ENCODE results near the gene PANX1. TPM values are rescaled to one million over a fixed set of nuclear protein-coding genes. Genes with fewer than 3 reads are reported as not detected.

PANX1 gene
- 28.9 and 40.8 TPM in 2 replicates for total RNA-seq (2014; rRNA removed; shearing (Covaris generic))
- 8.3 and 9.5 TPM in 2 replicates for polyA plus RNA-seq (2016; fragmentation: Nextera tagmentation; extraction: Ambion mirVana)
- long read RNA-seq, transcript PANX1-201 (5 exons, 2,769 nt), result major isoform, 9 of 11 reads
- long read RNA-seq, partial matches to known transcripts, result 1 of 11 reads
- long read RNA-seq, other reads (novel, unspliced or antisense), result 1 of 11 reads

GRCh38 chr11:94128746-94129511 is at the start of gene PANX1:
TSS of gene PANX1 (plus strand) at chr11:94128841. CDS start at chr11:94129313, 472 bp downstream.
- Histone ChIP-seq H3K27ac (ENCODE audit: low read depth) (peak within 1 kb of the TSS; percentile 95), H3K36me3 (ENCODE audit: insufficient read depth) (no peaks in the 10 kb centered on the region), H4K20me1 (replicated peaks; ENCODE audit: insufficient read depth) (peaks cover 38% of the 10 kb centered on the region), H2AFZ (peak within 1 kb of the TSS; percentile 78; the same call in 1 of the 2 replicates), H3K79me2 (replicated peaks; ENCODE audit: insufficient read depth) (peaks cover 73% of the 10 kb centered on the region), H3K9me2 (ENCODE audit: insufficient read depth) (peaks cover 10% of the 10 kb centered on the region; the same call in 1 of the 2 replicates), H3K4me3 (peak within 1 kb of the TSS; percentile 91), H3K4me1 (ENCODE audit: insufficient read depth) (peaks cover 49% of the 10 kb centered on the region), H3F3A (replicated peaks; ENCODE audit: low read depth) (0 out of 2 replicates have a peak, but pooled peaks cover 4% of the 10 kb centered on the region), H3K4me2 (peak within 1 kb of the TSS; percentile 100), H3K27me3 (ENCODE audit: insufficient read depth) (no peaks in the 10 kb centered on the region)
- TF ChIP-seq ZNF462 (CRISPR knock-in tag; IDR thresholded peaks at IDR 0.05) (no peak), ETS1 (IDR thresholded peaks at IDR 0.05) (peak; percentile 44; the same call in 1 of the 2 replicates), POLR2AphosphoS5 (IDR thresholded peaks at IDR 0.05; ENCODE audit: low read depth) (peak; percentile 79), CREB1 (CRISPR knock-in tag; IDR thresholded peaks at IDR 0.05; ENCODE audit: low read depth) (peak; percentile 78)
- ATAC-seq (peak; percentile 83), DNase-seq (ENCODE audit: low spot score) (peak; percentile 93)
- H3K27ac Mint-ChIP-seq, result peak within 1 kb of the TSS; percentile 98
- H3K4me3 Mint-ChIP-seq, result no peak within 1 kb of the TSS; the same call in 2 of the 3 replicates
- H3K9me3 Mint-ChIP-seq, result peaks cover 17% of the 10 kb centered on the region; the same call in 2 of the 3 replicates
- H3K4me1 Mint-ChIP-seq, result peaks cover 29% of the 10 kb centered on the region
- H3K27me3 Mint-ChIP-seq (ENCODE audit: insufficient read depth, low read depth, poor library complexity), result peaks cover 12% of the 10 kb centered on the region
- H3K36me3 Mint-ChIP-seq (ENCODE audit: low read depth), result peaks cover 23% of the 10 kb centered on the region

Measured in GM23338 (cell line).